K562 (cell line): ENCODE results near the gene LRFN4.

Experiments used
- CTCF ChIP-seq, 3 experiments: IDR thresholded peaks in 2 of 3; conservative IDR thresholded peaks in 1 of 3; 2 replicates each; pipeline ENCODE4 v1.5.1; 2011 to 2012; ENCODE audit warnings: low read length in 3 of 3, mild to moderate bottlenecking in 3 of 3, control low read depth in 2 of 3, improper control_type of control experiment in 1 of 3, inconsistent platforms in 1 of 3, low read depth in 1 of 3, mixed read lengths in 1 of 3, moderate library complexity in 1 of 3; ENCODE audit not compliant: insufficient read depth in 2 of 3
- CTCFL ChIP-seq: IDR thresholded peaks from 2 replicates; pipeline ENCODE4 v1.6.1; 2011; ENCODE audit warnings: borderline replicate concordance, low read depth, mild to moderate bottlenecking, moderate library complexity, low read length; ENCODE audit not compliant: insufficient read depth, poor library complexity, severe bottlenecking
- MAZ ChIP-seq, 2 experiments: fragments of 450-650 bp in 1 of 2; sonication (generic) in 1 of 2; formaldehyde crosslinking; IDR thresholded peaks in 1 of 2; conservative IDR thresholded peaks in 1 of 2; 2 replicates each; pipeline versions ENCODE4 v1.4.0 to v1.5.0; 2020; ENCODE audit warnings: mild to moderate bottlenecking in 1 of 2, missing genetic modification reagents in 1 of 2
- NR2C2 ChIP-seq, 2 experiments: fragments of 200-800 bp in 1 of 2; sonication (Bioruptor generic) in 1 of 2; sonication (generic) in 1 of 2; formaldehyde crosslinking in 1 of 2; IDR thresholded peaks; 2 replicates each; pipeline versions ENCODE4 v1.6.1 to v1.8.0; 2016 to 2022; ENCODE audit warnings: mild to moderate bottlenecking in 1 of 2, missing compliant biosample characterization in 1 of 2, missing genetic modification characterization in 1 of 2, missing genetic modification reagents in 1 of 2
- POLR2A ChIP-seq: fragments of 450-650 bp; conservative IDR thresholded peaks from 2 replicates; pipeline ENCODE4 v1.6.1; 2016
- SMC3 ChIP-seq: conservative IDR thresholded peaks from 2 replicates; pipeline ENCODE4 v1.6.1; 2011; ENCODE audit warnings: low read depth, low read length, improper control_type of control experiment; ENCODE audit not compliant: insufficient read depth

GRCh38 chr11:66823700-66824099, 33.2 kb upstream of the LRFN4 start:
- TF ChIP-seq CTCFL (no peak), NR2C2 (CRISPR knock-in tag; IDR thresholded peaks at IDR 0.05) (no peak), NR2C2 (tag; IDR thresholded peaks at IDR 0.05) (no peak), MAZ (CRISPR knock-in tag; conservative IDR thresholded peaks at IDR 0.05 in 1 of 2, IDR thresholded peaks at IDR 0.05 in 1 of 2) (no peak), POLR2A (no peak), CTCF (IDR thresholded peaks at IDR 0.05 in 2 of 3, conservative IDR thresholded peaks at IDR 0.05 in 1 of 3; ENCODE audit: insufficient read depth in 2 of 3, low read depth in 1 of 3, low read length in 3 of 3) (no peak), SMC3 (no peak)
